Measurements from ENCODE around the gene ENOX1.

The ENOX1 gene

DNA sequence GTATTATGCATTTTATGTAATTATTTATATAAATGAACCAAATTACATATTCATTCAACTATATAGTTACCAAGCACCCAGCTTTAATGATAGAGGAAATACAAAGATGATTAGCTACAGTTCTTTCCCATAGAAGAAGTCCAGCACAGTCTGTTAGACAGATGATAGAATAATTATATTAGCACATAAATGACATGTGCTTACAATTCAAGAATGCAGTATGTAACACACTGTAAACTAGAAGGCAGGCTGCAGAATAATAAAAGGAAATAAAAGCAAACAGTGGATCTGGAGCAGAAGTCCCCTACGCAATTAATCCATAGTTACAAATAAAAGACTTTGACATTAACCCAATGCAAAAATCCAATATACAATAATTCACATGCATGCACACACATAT, 384.4 kb downstream of the ENOX1 start:
- Histone ChIP-seq H3K4me3 (ENCODE audit: low read length) (no peak overlapping the region), H3K9me3 (ENCODE audit: low read length) (no peaks in the 10 kb centered on the region), H2AFZ (ENCODE audit: low read depth, low read length) (no peak overlapping the region), H3K36me3 (ENCODE audit: insufficient read depth, low read length) (no peaks in the 10 kb centered on the region), H3K4me1 (ENCODE audit: insufficient read depth, low read length) (peaks cover 5% of the 10 kb centered on the region), H3K27me3 (ENCODE audit: insufficient read depth, low read length) (no peaks in the 10 kb centered on the region)

DNA sequence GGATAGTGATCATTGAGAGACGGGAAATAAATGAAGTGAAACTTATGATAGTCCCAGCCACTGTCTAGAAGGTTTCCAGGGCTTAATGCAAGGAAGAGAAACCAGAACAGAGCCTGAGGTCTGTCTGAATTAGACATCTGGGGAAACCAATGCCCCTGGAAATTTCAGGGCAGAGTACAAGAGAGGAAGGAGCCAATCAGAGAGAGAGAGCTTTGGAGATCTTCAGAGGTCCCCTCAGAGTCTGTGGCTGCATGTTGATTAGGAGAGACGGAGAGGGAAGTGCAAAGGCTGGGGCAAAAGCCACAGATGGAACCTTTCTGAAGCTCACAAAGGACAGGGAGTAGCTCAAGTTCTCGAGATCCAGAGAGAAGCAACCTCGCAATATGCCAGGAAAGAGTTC, 385.4 kb downstream of the ENOX1 start:
- Histone ChIP-seq H3K4me1 (ENCODE audit: insufficient read depth, low read length) (peaks cover 5% of the 10 kb centered on the region), H2AFZ (ENCODE audit: low read depth, low read length) (no peak overlapping the region), H3K27me3 (ENCODE audit: insufficient read depth, low read length) (no peaks in the 10 kb centered on the region), H3K4me3 (ENCODE audit: low read length) (no peak overlapping the region), H3K9me3 (ENCODE audit: low read length) (no peaks in the 10 kb centered on the region), H3K36me3 (ENCODE audit: insufficient read depth, low read length) (no peaks in the 10 kb centered on the region)

DNA sequence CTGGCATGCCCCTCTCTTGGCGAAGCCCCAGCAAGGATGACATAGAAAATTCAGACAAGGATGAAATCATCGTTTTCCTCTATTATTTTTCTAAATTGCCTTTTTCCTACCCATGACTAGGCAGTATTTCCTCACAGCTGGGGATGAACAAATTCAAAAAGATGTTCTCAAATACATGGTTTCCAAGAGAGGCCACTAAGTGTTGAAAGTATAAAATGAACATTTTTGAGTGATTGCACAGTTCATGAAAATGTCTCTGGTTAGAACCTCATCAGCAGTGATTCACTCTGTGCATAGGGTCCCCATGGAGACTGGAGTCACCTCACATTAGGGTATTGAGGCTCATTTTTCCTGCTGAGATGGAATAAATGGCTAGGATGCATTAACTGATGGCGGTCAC, 389.7 kb downstream of the ENOX1 start:
- Histone ChIP-seq H2AFZ (ENCODE audit: low read depth, low read length) (no peak overlapping the region), H3K27me3 (ENCODE audit: insufficient read depth, low read length) (no peaks in the 10 kb centered on the region), H3K36me3 (ENCODE audit: insufficient read depth, low read length) (no peaks in the 10 kb centered on the region), H3K4me3 (ENCODE audit: low read length) (no peak overlapping the region), H3K4me1 (ENCODE audit: insufficient read depth, low read length) (peaks cover 5% of the 10 kb centered on the region), H3K9me3 (ENCODE audit: low read length) (no peaks in the 10 kb centered on the region)

DNA sequence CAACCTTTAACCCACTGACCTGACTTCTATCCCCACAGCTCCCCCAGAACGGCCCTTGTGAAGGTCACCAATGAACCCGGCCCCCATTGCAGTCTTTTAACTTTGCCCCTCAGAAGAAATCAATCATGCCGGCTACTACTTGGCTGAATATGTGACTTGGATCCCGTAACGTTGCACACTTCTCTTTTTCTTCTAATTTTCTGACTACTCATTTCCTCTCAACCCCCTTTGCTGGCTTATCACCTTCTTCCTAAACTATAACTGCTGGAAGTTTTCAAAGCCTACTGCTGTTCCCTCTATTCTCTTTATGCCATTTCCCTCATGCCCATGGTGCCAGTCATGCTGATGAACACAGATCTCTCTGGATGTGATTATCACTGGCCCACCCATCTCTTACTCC, 395.7 kb downstream of the ENOX1 start:
- Histone ChIP-seq H3K9me3 (ENCODE audit: low read length) (no peaks in the 10 kb centered on the region), H3K4me1 (ENCODE audit: insufficient read depth, low read length) (no peaks in the 10 kb centered on the region), H2AFZ (ENCODE audit: low read depth, low read length) (no peak overlapping the region), H3K36me3 (ENCODE audit: insufficient read depth, low read length) (no peaks in the 10 kb centered on the region), H3K4me3 (ENCODE audit: low read length) (no peak overlapping the region), H3K27me3 (ENCODE audit: insufficient read depth, low read length) (no peaks in the 10 kb centered on the region)

DNA sequence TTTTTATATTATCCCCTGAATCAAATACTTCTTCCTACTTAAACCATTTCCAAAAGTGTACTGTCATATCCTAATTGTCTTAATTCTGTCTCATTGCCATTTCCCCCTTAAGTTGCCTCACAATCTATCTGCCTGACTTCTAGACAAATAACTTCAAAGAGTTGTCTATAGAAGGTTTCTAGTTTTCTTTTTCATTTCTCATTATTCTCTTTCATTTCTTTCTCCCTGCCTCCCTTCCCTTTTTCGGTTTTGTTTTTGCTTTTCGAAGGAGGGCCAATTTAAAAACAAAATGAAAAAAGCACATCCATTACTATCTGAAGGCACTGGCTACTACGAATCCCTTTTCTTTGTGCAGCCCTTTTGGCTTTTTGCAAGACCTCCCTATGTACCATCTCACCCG, 396.2 kb downstream of the ENOX1 start:
- H3K36me3 ChIP-seq (ENCODE audit: insufficient read depth, low read length): no peaks in the 10 kb centered on the region
- H3K4me1 ChIP-seq (ENCODE audit: insufficient read depth, low read length): no peaks in the 10 kb centered on the region
- H3K9me3 ChIP-seq (ENCODE audit: low read length): no peaks in the 10 kb centered on the region
- H3K4me3 ChIP-seq (ENCODE audit: low read length): no peak overlapping the region
- no peaks in the 10 kb centered on the region for H3K27me3 ChIP-seq (ENCODE audit: insufficient read depth, low read length)
- H2AFZ ChIP-seq (ENCODE audit: low read depth, low read length): no peak overlapping the region

DNA sequence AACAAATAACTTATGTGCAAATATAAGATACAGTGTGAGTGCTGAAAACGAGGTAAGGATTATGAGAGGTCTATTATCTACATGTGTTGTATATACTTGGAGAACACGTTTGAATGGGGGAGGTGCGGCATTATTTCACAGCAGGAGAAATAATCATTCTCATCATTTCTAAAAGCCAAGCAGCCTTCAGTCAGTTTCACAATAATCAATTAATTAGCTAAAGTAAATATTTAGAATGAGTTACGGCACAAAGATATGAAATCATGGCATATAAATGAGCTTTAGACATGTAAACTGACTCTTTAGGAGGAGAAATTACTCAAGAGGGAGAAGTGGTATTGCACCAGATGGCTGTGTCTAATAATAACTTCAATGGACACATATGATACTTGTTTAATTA, 396.8 kb downstream of the ENOX1 start:
- no peaks in the 10 kb centered on the region for H3K27me3 ChIP-seq (ENCODE audit: insufficient read depth, low read length)
- no peak overlapping the region for H2AFZ ChIP-seq (ENCODE audit: low read depth, low read length)
- no peaks in the 10 kb centered on the region for H3K9me3 ChIP-seq (ENCODE audit: low read length)

DNA sequence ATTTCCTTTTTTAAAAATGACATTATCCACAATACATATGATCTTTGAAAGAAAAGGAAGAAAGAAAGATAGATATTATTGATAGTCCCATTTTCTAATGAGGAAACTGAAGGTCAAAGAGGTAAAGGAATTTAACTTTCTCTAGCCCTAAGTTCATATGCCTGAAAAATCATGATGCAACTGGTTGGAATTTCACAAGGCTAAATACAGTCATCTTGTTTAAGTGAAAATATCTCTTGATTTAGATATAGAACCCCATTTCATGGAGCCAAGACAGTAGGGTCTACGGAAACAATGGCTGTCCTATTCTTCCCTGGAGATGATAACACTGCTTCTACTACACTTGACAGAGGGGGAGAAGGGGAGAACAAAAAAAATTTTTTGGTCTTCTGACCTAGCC, 397.2 kb downstream of the ENOX1 start:
- no peaks in the 10 kb centered on the region for H3K9me3 ChIP-seq (ENCODE audit: low read length)
- H3K4me3 ChIP-seq (ENCODE audit: low read length): no peak overlapping the region
- no peaks in the 10 kb centered on the region for H3K4me1 ChIP-seq (ENCODE audit: insufficient read depth, low read length)
- H3K36me3 ChIP-seq (ENCODE audit: insufficient read depth, low read length): no peaks in the 10 kb centered on the region
- H3K27me3 ChIP-seq (ENCODE audit: insufficient read depth, low read length): no peaks in the 10 kb centered on the region
- H2AFZ ChIP-seq (ENCODE audit: low read depth, low read length): no peak overlapping the region

More for the DNA sequence above, 396.8 kb downstream of the ENOX1 start:
- no peaks in the 10 kb centered on the region for H3K4me1 ChIP-seq (ENCODE audit: insufficient read depth, low read length)
- no peak overlapping the region for H3K4me3 ChIP-seq (ENCODE audit: low read length)
- H3K36me3 ChIP-seq (ENCODE audit: insufficient read depth, low read length): no peaks in the 10 kb centered on the region

DNA sequence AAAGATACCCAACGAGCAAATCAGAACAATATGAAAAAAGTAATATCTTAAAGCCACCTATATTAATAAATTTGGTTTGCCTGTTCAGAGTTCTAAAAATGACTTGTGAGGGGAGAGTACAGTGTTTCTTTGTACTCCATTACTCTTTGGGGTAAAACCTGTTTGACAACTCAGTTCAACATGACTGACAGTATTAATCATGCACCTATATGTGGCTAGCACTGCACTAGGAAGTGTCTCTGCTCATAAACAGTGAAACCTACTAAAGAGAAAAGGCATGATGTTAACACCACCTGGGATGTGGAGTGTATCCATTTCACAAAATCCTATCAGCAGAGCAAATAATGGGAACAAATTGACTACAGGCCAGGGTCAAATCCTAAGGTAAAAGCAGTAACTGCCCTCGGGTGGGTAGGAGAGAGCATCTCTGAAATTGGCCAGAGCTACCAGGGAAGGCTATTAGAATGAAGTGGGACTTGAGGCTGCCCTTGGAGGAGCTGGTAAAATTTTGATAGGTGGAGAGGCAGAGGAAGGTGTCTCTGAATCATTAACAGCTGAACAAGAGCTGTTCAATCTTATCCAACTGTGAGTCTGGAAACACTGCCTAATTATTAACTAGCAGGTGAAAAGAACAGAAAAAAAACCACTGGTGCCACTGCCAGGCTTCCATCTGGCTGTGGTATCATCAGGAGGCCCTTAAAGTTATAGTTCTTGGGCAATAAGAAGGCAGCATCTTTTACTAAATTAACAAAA, 398.3 kb downstream of the ENOX1 start:
- Histone ChIP-seq H3K4me1 (ENCODE audit: insufficient read depth, low read length) (peaks cover 3% of the 10 kb centered on the region), H3K4me3 (ENCODE audit: low read length) (no peak overlapping the region), H3K27me3 (ENCODE audit: insufficient read depth, low read length) (no peaks in the 10 kb centered on the region), H2AFZ (ENCODE audit: low read depth, low read length) (no peak overlapping the region), H3K9me3 (ENCODE audit: low read length) (no peaks in the 10 kb centered on the region), H3K36me3 (ENCODE audit: insufficient read depth, low read length) (no peaks in the 10 kb centered on the region)

DNA sequence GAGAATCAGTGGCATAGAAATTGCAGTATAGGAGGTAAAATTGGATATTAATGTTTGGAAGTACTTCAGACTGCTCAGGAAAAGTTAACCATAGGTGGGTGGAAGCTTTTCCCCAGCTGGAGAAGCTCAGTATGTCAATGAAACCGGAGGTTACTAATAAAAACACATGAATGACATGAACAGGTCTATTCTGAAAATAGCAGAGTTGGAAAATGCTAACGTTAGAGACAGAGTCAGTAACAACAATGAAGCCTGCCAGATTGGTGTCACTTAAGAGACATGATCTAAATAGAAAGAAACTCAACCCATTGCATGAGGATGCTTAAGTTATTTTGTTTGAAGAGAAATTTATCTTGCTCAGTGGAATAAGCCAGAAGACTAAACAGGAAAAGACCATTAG, 398.9 kb downstream of the ENOX1 start:
- H3K4me3 ChIP-seq (ENCODE audit: low read length): no peak overlapping the region
- no peaks in the 10 kb centered on the region for H3K27me3 ChIP-seq (ENCODE audit: insufficient read depth, low read length)
- H3K9me3 ChIP-seq (ENCODE audit: low read length): no peaks in the 10 kb centered on the region

DNA sequence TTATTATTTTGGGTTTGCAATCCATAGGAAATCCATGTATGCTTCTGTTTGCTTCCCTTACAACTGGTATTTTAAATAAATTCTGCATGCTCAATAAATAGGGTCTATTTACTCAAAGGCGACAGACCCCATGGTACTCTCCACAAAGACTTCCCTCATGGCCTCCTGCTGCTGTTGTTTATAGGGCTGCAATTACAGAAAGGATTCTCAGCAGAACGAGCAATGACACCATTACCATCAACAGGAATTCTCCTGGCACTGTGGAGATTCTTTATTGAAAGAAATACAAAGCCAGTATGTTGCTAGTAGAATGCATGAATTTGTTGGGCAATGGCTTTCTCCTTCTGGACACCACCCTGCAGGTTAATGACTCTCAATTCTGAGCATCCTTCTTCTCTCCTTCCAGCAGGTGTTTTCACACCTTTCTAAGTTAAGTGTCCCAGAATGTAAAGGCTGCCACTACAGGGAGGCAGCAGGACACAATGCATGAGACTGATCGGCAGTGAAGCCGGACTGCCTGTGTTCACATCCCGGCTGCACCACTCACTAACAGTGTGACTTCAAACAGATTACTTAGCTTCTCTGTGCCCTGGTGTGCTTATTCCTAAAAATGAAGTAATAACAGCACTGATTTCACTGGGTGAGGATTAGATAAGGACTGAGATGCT, 403.1 kb downstream of the ENOX1 start:
- peaks cover 5% of the 10 kb centered on the region for H3K4me1 ChIP-seq (ENCODE audit: insufficient read depth, low read length)

More for the DNA sequence above, 398.9 kb downstream of the ENOX1 start:
- Histone ChIP-seq H3K4me1 (ENCODE audit: insufficient read depth, low read length) (peaks cover 5% of the 10 kb centered on the region), H2AFZ (ENCODE audit: low read depth, low read length) (no peak overlapping the region), H3K36me3 (ENCODE audit: insufficient read depth, low read length) (no peaks in the 10 kb centered on the region)

DNA sequence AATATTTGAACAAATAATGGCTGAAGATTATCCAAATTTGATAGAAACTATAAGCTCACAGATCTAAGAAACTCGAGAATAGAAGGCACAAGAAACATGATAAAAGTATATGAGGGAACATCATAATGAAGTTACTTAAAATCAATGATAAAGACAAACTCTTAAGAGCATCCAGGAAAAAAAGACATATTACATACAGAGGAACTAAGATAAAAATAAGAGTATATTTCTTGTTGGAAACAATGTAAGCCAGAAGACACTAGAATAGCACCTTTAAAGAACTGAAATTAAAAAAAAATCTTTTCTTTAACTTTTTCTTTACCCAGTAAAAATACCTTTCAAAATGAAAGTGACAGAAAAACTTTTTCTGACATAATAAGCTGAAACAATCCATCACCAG, 407.0 kb downstream of the ENOX1 start:
- Histone ChIP-seq H2AFZ (ENCODE audit: low read depth, low read length) (no peak overlapping the region), H3K4me3 (ENCODE audit: low read length) (no peak overlapping the region), H3K9me3 (ENCODE audit: low read length) (no peaks in the 10 kb centered on the region)

More for the DNA sequence above, 403.1 kb downstream of the ENOX1 start:
- H3K9me3 ChIP-seq (ENCODE audit: low read length): no peaks in the 10 kb centered on the region
- H3K36me3 ChIP-seq (ENCODE audit: insufficient read depth, low read length): no peaks in the 10 kb centered on the region
- H3K4me3 ChIP-seq (ENCODE audit: low read length): no peak overlapping the region
- H3K27me3 ChIP-seq (ENCODE audit: insufficient read depth, low read length): no peaks in the 10 kb centered on the region
- no peak overlapping the region for H2AFZ ChIP-seq (ENCODE audit: low read depth, low read length)

DNA sequence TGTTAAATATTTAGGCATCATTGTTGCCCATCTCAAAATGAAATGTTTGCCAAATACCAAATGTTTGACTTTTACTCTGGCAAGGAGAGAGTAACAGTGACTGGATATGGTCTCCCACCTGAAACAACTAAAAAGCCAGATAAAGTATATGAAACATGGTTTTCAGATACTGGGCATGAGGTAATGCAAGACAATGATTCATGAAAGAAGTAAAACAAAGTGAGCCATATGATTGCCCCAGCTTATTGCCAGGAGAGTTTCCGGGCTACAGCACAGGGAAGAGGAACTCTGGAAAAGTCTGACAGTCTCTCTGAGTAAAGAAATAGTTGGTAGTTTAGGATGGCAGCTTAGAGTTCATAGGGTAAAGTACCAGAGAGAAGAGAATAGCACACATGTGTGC, 408.8 kb downstream of the ENOX1 start:
- Histone ChIP-seq H2AFZ (ENCODE audit: low read depth, low read length) (no peak overlapping the region), H3K4me1 (ENCODE audit: insufficient read depth, low read length) (no peaks in the 10 kb centered on the region), H3K36me3 (ENCODE audit: insufficient read depth, low read length) (no peaks in the 10 kb centered on the region), H3K9me3 (ENCODE audit: low read length) (no peaks in the 10 kb centered on the region), H3K27me3 (ENCODE audit: insufficient read depth, low read length) (no peaks in the 10 kb centered on the region), H3K4me3 (ENCODE audit: low read length) (no peak overlapping the region)

More for the DNA sequence above, 407.0 kb downstream of the ENOX1 start:
- H3K27me3 ChIP-seq (ENCODE audit: insufficient read depth, low read length): no peaks in the 10 kb centered on the region
- H3K36me3 ChIP-seq (ENCODE audit: insufficient read depth, low read length): no peaks in the 10 kb centered on the region
- H3K4me1 ChIP-seq (ENCODE audit: insufficient read depth, low read length): peaks cover 5% of the 10 kb centered on the region

DNA sequence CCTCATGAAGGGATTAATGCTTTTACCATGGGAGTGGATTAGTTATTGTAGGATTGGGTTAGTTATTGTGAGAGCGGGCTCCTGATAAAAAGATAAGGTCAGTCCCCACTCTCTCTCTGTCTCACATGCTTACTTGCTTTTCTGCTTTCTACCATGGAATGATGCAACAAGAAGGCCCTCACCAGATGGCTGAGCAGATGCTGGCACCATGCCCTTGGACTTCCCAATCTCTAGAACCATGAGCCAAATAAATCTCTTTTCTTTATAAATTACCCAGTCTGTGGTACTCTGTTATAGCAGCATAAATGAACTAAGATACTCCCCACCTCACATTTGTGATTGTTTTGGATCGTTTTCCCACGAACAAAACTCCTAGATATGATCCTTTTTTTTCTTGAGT, 409.6 kb downstream of the ENOX1 start:
- no peaks in the 10 kb centered on the region for H3K36me3 ChIP-seq (ENCODE audit: insufficient read depth, low read length)
- no peaks in the 10 kb centered on the region for H3K27me3 ChIP-seq (ENCODE audit: insufficient read depth, low read length)
- no peak overlapping the region for H3K4me3 ChIP-seq (ENCODE audit: low read length)

More for the DNA sequence above, 409.6 kb downstream of the ENOX1 start:
- Histone ChIP-seq H3K4me1 (ENCODE audit: insufficient read depth, low read length) (no peaks in the 10 kb centered on the region), H3K9me3 (ENCODE audit: low read length) (no peaks in the 10 kb centered on the region), H2AFZ (ENCODE audit: low read depth, low read length) (no peak overlapping the region)

Measured in neuron (in vitro differentiated cells).